IMR-90 (cell line): ENCODE measurements around the gene CCSER1. TPM values are rescaled to one million over a fixed set of nuclear protein-coding genes. Genes with fewer than 3 reads are reported as not detected.

ENCODE experiments used
- ATAC-seq: fragments of 200-7000 bp; cut with Tn5 transposase; 2 replicates; pipeline ENCODE4 v1.9.1; 2020; ENCODE audit warnings: low read depth, mild to moderate bottlenecking, moderate library complexity
- BruUV-seq: library from RNA; stranded (reverse); fragments of 400-500 nt; replicated peaks from 2 replicates; lab custom pipeline; 2021; lab: Mats Ljungman, UMichigan
- CTCF ChIA-PET: fragments of 300-600 bp; formaldehyde crosslinking; extraction: SDS; loops from one replicate; lab custom pipeline; 2021; ENCODE audit warnings: antibody characterized with exemption; lab: Yijun Ruan, JAX
- POLR2A ChIA-PET: fragments of 300-600 bp; sonication (Branson Sonifier 250); formaldehyde crosslinking; loops from one replicate; lab custom pipeline; 2022; ENCODE audit warnings: antibody characterized with exemption; ENCODE audit not compliant: unreplicated experiment; lab: Charles Lee
- DNase-seq: peaks from one replicate; pipeline ENCODE4 v3.0.0; 2013
- H2AFZ ChIP-seq: replicated peaks from 2 replicates; pipeline ENCODE3; 2013; ENCODE audit warnings: low read length, mild to moderate bottlenecking; ENCODE audit not compliant: poor library complexity
- H2AK5ac ChIP-seq: 2 replicates; pipeline ENCODE4 v1.6.1; 2013; ENCODE audit warnings: low read depth, low read length, inconsistent platforms
- H2AK9ac ChIP-seq: replicated peaks from 2 replicates; pipeline ENCODE3; 2013; ENCODE audit warnings: mild to moderate bottlenecking, low read depth, low read length, moderate library complexity; ENCODE audit not compliant: poor library complexity
- H2BK120ac ChIP-seq: 2 replicates; pipeline ENCODE4 v1.6.1; 2013; ENCODE audit warnings: low read depth, low read length, inconsistent platforms
- H2BK15ac ChIP-seq: 3 replicates; pipeline ENCODE4 v1.6.1; 2013; ENCODE audit warnings: low read depth, low read length, inconsistent platforms
- H2BK20ac ChIP-seq: 2 replicates; pipeline ENCODE4 v1.6.1; 2013; ENCODE audit warnings: low read depth, mild to moderate bottlenecking, inconsistent platforms, low read length, moderate library complexity
- H2BK5ac ChIP-seq: 2 replicates; pipeline ENCODE4 v1.6.1; 2013; ENCODE audit warnings: mild to moderate bottlenecking, low read depth, low read length, inconsistent platforms; ENCODE audit not compliant: poor library complexity, severe bottlenecking
- H3K14ac ChIP-seq: replicated peaks from 2 replicates; pipeline ENCODE4 v1.6.1; 2013; ENCODE audit warnings: low read depth, low read length, inconsistent platforms
- H3K18ac ChIP-seq: 2 replicates; pipeline ENCODE4 v1.6.1; 2013; ENCODE audit warnings: low read depth, low read length, control low read depth
- H3K23ac ChIP-seq: 2 replicates; pipeline ENCODE4 v1.6.1; 2013; ENCODE audit warnings: low read depth, low read length, inconsistent platforms
- H3K27ac ChIP-seq: 2 replicates; pipeline ENCODE4 v1.5.1; 2013; ENCODE audit warnings: mild to moderate bottlenecking, control low read depth, low read length; ENCODE audit not compliant: insufficient read depth
- H3K27me3 ChIP-seq: 2 replicates; pipeline ENCODE4 v1.6.1; 2013; ENCODE audit warnings: low read length; ENCODE audit not compliant: control insufficient read depth, insufficient read depth
- H3K36me3 ChIP-seq: 2 replicates; pipeline ENCODE4 v1.6.1; 2013; ENCODE audit warnings: low read length, mixed read lengths; ENCODE audit not compliant: control insufficient read depth, insufficient read depth
- H3K4ac ChIP-seq: 2 replicates; pipeline ENCODE4 v1.6.1; 2013; ENCODE audit warnings: low read depth, low read length, inconsistent platforms
- H3K4me1 ChIP-seq: 2 replicates; pipeline ENCODE4 v1.6.1; 2013; ENCODE audit warnings: low read length, mixed read lengths; ENCODE audit not compliant: control insufficient read depth, insufficient read depth
- H3K4me2 ChIP-seq: 2 replicates; pipeline ENCODE4 v1.6.1; 2013; ENCODE audit warnings: low read depth, mild to moderate bottlenecking, control low read depth, low read length, moderate library complexity
- H3K4me3 ChIP-seq: 2 replicates; pipeline ENCODE4 v1.5.1; 2013; ENCODE audit warnings: low read depth, mild to moderate bottlenecking, control low read depth, low read length, moderate library complexity; ENCODE audit not compliant: insufficient read depth
- H3K56ac ChIP-seq: 2 replicates; pipeline ENCODE4 v1.6.1; 2013; ENCODE audit warnings: low read length, inconsistent platforms; ENCODE audit not compliant: insufficient read depth; ENCODE audit errors: extremely low read depth
- H3K79me1 ChIP-seq, 2 experiments: 2 replicates each; pipeline ENCODE4 v1.6.1; 2013; ENCODE audit warnings: low read length in 2 of 2, inconsistent platforms in 1 of 2, low read depth in 1 of 2
- H3K9ac ChIP-seq: 2 replicates; pipeline ENCODE4 v1.6.1; 2013; ENCODE audit warnings: low read depth, low read length, control low read depth
- H3K9me1 ChIP-seq: 2 replicates; pipeline ENCODE4 v1.6.1; 2013; ENCODE audit warnings: low read length, inconsistent platforms; ENCODE audit not compliant: insufficient read depth
- H3K9me3 ChIP-seq: 2 replicates; pipeline ENCODE4 v1.6.1; 2013; ENCODE audit warnings: low read length; ENCODE audit not compliant: control insufficient read depth, insufficient read depth
- H4K20me1 ChIP-seq: 2 replicates; pipeline ENCODE4 v1.6.1; 2013; ENCODE audit warnings: low read length, inconsistent platforms; ENCODE audit not compliant: insufficient read depth
- H4K5ac ChIP-seq: 2 replicates; pipeline ENCODE4 v1.6.1; 2013; ENCODE audit warnings: mild to moderate bottlenecking, low read depth, low read length, control low read depth
- H4K8ac ChIP-seq, 2 experiments: 2 replicates each; pipeline ENCODE4 v1.6.1; 2013; ENCODE audit warnings: low read depth in 2 of 2, low read length in 2 of 2, control low read depth in 1 of 2, inconsistent platforms in 1 of 2
- H4K91ac ChIP-seq: 2 replicates; pipeline ENCODE4 v1.6.1; 2013; ENCODE audit warnings: low read depth, low read length, inconsistent platforms; ENCODE audit not compliant: insufficient read depth
- BHLHE40 ChIP-seq: fragments of 150-350 bp; IDR thresholded peaks from 2 replicates; pipeline ENCODE4 v1.6.1; 2016; ENCODE audit warnings: mild to moderate bottlenecking, low read depth, low read length
- CEBPB ChIP-seq: IDR thresholded peaks from 2 replicates; pipeline ENCODE4 v1.6.1; 2012; ENCODE audit warnings: low read depth, low read length, improper control_type of control experiment
- CHD1 ChIP-seq: IDR thresholded peaks from 2 replicates; pipeline ENCODE4 v1.6.1; 2012; ENCODE audit warnings: low read depth, low read length, improper control_type of control experiment
- CTCF ChIP-seq: conservative IDR thresholded peaks from 2 replicates; pipeline ENCODE4 v1.5.1; 2012; ENCODE audit warnings: mild to moderate bottlenecking, low read depth, low read length, improper control_type of control experiment
- ELK1 ChIP-seq: fragments of 150-350 bp; IDR thresholded peaks from 2 replicates; pipeline ENCODE4 v1.6.1; 2016; ENCODE audit warnings: low read depth, mild to moderate bottlenecking, low read length, moderate library complexity, borderline replicate concordance
- FOS ChIP-seq: fragments of 150-350 bp; IDR thresholded peaks from 2 replicates; pipeline ENCODE4 v1.6.1; 2016; ENCODE audit warnings: low read depth, low read length
- MAFK ChIP-seq: IDR thresholded peaks from 2 replicates; pipeline ENCODE4 v1.6.1; 2012; ENCODE audit warnings: low read depth, low read length, improper control_type of control experiment
- MAZ ChIP-seq: IDR thresholded peaks from 2 replicates; pipeline ENCODE4 v1.6.1; 2012; ENCODE audit warnings: low read depth, mild to moderate bottlenecking, low read length, improper control_type of control experiment, moderate library complexity, borderline replicate concordance
- MXI1 ChIP-seq: IDR thresholded peaks from 2 replicates; pipeline ENCODE4 v1.6.1; 2012; ENCODE audit warnings: low read depth, mild to moderate bottlenecking, low read length, moderate library complexity, borderline replicate concordance
- NFE2L2 ChIP-seq: fragments of 150-350 bp; IDR thresholded peaks from 2 replicates; pipeline ENCODE4 v1.6.1; 2016; ENCODE audit warnings: low read depth, mild to moderate bottlenecking, low read length
- POLR2A ChIP-seq: IDR thresholded peaks from 2 replicates; pipeline ENCODE4 v1.6.1; 2012; ENCODE audit warnings: mild to moderate bottlenecking, low read depth, low read length
- RAD21 ChIP-seq: IDR thresholded peaks from 2 replicates; pipeline ENCODE4 v1.6.1; 2012; ENCODE audit warnings: low read length, improper control_type of control experiment
- RCOR1 ChIP-seq: IDR thresholded peaks from 2 replicates; pipeline ENCODE4 v1.6.1; 2012; ENCODE audit warnings: mild to moderate bottlenecking, low read length, improper control_type of control experiment; ENCODE audit not compliant: insufficient replicate concordance
- RFX5 ChIP-seq: IDR thresholded peaks from 2 replicates; pipeline ENCODE4 v1.8.0; 2012; ENCODE audit warnings: low read depth, mild to moderate bottlenecking, low read length, moderate library complexity
- SMC3 ChIP-seq: fragments of 150-350 bp; IDR thresholded peaks from 2 replicates; pipeline ENCODE4 v1.6.1; 2016; ENCODE audit warnings: low read depth, mild to moderate bottlenecking, antibody characterized with exemption, low read length, moderate library complexity
- USF2 ChIP-seq: fragments of 150-350 bp; IDR thresholded peaks from 2 replicates; pipeline ENCODE4 v1.6.1; 2017; ENCODE audit warnings: mild to moderate bottlenecking, antibody characterized with exemption, low read length, low read depth
- WGBS, 2 experiments: methylation state at CpG; one replicate each; pipeline versions ENCODE4 v1.1.5 to v1.1.7; 2013; ENCODE audit warnings: missing lambda C conversion rate in 2 of 2; ENCODE audit not compliant: insufficient read length in 1 of 2; ENCODE audit errors: extremely low coverage in 2 of 2; 5-methylcytosine and 5-hydroxymethylcytosine counted together
- dilution Hi-C: fragments of 300-500 bp; cut with HindIII; formaldehyde crosslinking; loops from one replicate; pipeline ENCODE4 v1.14.3; 2018; ENCODE audit warnings: low sequenced_read_pairs; ENCODE audit not compliant: unreplicated experiment
- in situ Hi-C: fragments of 300-500 bp; cut with MboI; formaldehyde crosslinking; loops from 3 replicates; pipeline ENCODE4 v1.14.3; 2019; ENCODE audit warnings: low sequenced_read_pairs, inconsistent platforms, mixed read lengths
- intact Hi-C: fragments of 100-400 bp; cut with micrococcal nuclease; formaldehyde crosslinking; loops from 2 replicates; pipeline ENCODE4 v1.10.0; 2022
- polyA plus RNA-seq, 3 experiments: library from polyadenylated mRNA; depleted of rRNA; stranded (reverse); fragments of >200 nt; gene quantifications; 2 replicates each; pipeline ENCODE4 v1.2.3, GENCODE V29; 2012; ENCODE audit warnings: low replicate concordance in 1 of 3
- total RNA-seq: library from RNA; depleted of rRNA; stranded (reverse); fragments of >200 nt; gene quantifications from 2 replicates; pipeline ENCODE4 v1.2.3, GENCODE V29; 2012

CCSER1 gene
- total and polyA plus RNA-seq, 2 of the 4 experiments (the other 2 are of a cell fraction), result not detected

GRCh38 chr4:90889171-90889570 lies 762.0 kb downstream of the CCSER1 start:
- Histone ChIP-seq H2BK5ac (no peak overlapping the region), H4K5ac (no peak overlapping the region), H3K27me3 (no peaks in the 10 kb centered on the region), H3K4ac (no peak overlapping the region), H2BK20ac (no peak overlapping the region), H3K4me3 (no peak overlapping the region), H2AFZ (no peak overlapping the region), H2BK15ac (no peak overlapping the region), H4K91ac (no peak overlapping the region), H3K9me3 (peaks cover 2% of the 10 kb centered on the region; the same call in 1 of the 2 replicates), H3K36me3 (no peaks in the 10 kb centered on the region), H4K8ac (no peak overlapping the region), H3K4me2 (no peak overlapping the region), H3K23ac (no peak overlapping the region), H3K56ac (no peak overlapping the region), H3K14ac (no peak overlapping the region), H4K20me1 (no peaks in the 10 kb centered on the region), H3K9me1 (no peaks in the 10 kb centered on the region), H3K18ac (no peak overlapping the region), H3K9ac (no peak overlapping the region), H2AK5ac (no peak overlapping the region), H3K27ac (no peak overlapping the region), H3K4me1 (no peaks in the 10 kb centered on the region), H3K79me1 (no peaks in the 10 kb centered on the region), H2BK120ac (no peak overlapping the region), H2AK9ac (no peak overlapping the region)
- dilution Hi-C loops, result no loop called here
- CTCF ChIA-PET, result no interaction called here
- DNase-seq (no peak), ATAC-seq (no peak)
- no CpG with 5 or more reads among the region's 2 CpGs for WGBS, 2 experiments
- TF ChIP-seq USF2 (no peak), SMC3 (no peak), CTCF (no peak), ELK1 (no peak), CHD1 (no peak), MAZ (no peak), RCOR1 (no peak), BHLHE40 (no peak), RAD21 (no peak), NFE2L2 (no peak), RFX5 (no peak), CEBPB (no peak), MAFK (no peak), POLR2A (no peak), MXI1 (no peak), FOS (no peak)
- BruUV-seq, result no TSS peak
- POLR2A ChIA-PET, result no interaction called here
- in situ Hi-C loops, result no loop called here
- intact Hi-C loops, result no loop called here
